ENCODE results near the gene NT5M.
A peak's percentile ranks its signal among the peaks of the same experiment; 100 is the strongest.
"Not testable (repeated sequence)": the region's sequence is repeated elsewhere in the genome, so short reads cannot be mapped to it uniquely, and the experiment has no call there.

NT5M gene

GRCh38 chr17:17297217-17297616 lies 6.0 kb upstream of the NT5M start:
- no peaks in the 10 kb centered on the region for H3K27me3 ChIP-seq (ENCODE audit: low read length)
- H3K4me2 ChIP-seq (ENCODE audit: low read depth, low read length, poor library complexity, severe bottlenecking), result no peak overlapping the region
- no peak overlapping the region for H3K4me3 ChIP-seq (ENCODE audit: insufficient read depth, low read length, poor library complexity, severe bottlenecking)
- no peak overlapping the region for H3K27ac ChIP-seq (ENCODE audit: low read depth, low read length)
- H3F3A ChIP-seq (ENCODE audit: insufficient read depth), result peaks cover 6% of the 10 kb centered on the region; the same call in 1 of the 2 replicates
- no peaks in the 10 kb centered on the region for H3K9me2 ChIP-seq (replicated peaks; ENCODE audit: insufficient read depth, low read length)
- H4K20me1 ChIP-seq (ENCODE audit: low read depth, low read length), result no peaks in the 10 kb centered on the region
- H3K9me3 ChIP-seq (ENCODE audit: insufficient read depth, low read length), result no peaks in the 10 kb centered on the region
- H3K36me3 ChIP-seq (ENCODE audit: low read length), result no peaks in the 10 kb centered on the region
- no peak overlapping the region for H2AFZ ChIP-seq (ENCODE audit: low read depth, low read length, severe bottlenecking)
- H3K79me2 ChIP-seq (ENCODE audit: insufficient read depth, low read length), result no peaks in the 10 kb centered on the region
- no peak overlapping the region for H3K9ac ChIP-seq (ENCODE audit: low read length)
- TF ChIP-seq, protein P1, sequence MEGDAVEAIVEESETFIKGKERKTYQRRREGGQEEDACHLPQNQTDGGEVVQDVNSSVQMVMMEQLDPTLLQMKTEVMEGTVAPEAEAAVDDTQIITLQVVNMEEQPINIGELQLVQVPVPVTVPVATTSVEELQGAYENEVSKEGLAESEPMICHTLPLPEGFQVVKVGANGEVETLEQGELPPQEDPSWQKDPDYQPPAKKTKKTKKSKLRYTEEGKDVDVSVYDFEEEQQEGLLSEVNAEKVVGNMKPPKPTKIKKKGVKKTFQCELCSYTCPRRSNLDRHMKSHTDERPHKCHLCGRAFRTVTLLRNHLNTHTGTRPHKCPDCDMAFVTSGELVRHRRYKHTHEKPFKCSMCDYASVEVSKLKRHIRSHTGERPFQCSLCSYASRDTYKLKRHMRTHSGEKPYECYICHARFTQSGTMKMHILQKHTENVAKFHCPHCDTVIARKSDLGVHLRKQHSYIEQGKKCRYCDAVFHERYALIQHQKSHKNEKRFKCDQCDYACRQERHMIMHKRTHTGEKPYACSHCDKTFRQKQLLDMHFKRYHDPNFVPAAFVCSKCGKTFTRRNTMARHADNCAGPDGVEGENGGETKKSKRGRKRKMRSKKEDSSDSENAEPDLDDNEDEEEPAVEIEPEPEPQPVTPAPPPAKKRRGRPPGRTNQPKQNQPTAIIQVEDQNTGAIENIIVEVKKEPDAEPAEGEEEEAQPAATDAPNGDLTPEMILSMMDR (IDR thresholded peaks at IDR 0.05; ENCODE audit: insufficient read depth, low read length, poor library complexity, severe bottlenecking), result no peak
- no peak for TF ChIP-seq EZH2phosphoT487 (conservative IDR thresholded peaks at IDR 0.05; ENCODE audit: low read length)

DNA sequence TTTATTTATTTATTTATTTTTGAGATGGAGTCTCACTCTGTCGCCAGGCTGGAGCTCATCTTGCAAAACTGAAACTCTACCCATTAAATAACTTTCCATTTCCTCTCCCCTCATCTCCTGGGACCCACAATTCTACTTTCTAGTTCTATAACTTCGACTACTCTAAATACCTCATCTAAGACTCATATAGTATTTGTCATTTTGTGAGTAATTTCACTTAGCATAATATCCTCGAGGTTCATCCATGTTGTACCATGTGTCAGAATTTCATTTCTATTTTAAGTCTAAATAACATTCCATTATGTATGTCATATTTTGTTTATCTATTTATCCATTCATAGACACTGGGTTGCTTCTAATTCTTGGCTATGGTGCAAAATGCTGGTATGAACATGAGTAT lies 5.1 kb upstream of the NT5M start:
- Histone ChIP-seq H3F3A (ENCODE audit: insufficient read depth) (peaks cover 8% of the 10 kb centered on the region; the same call in 1 of the 2 replicates), H3K27me3 (ENCODE audit: low read length) (no peaks in the 10 kb centered on the region), H3K4me2 (ENCODE audit: low read depth, low read length, poor library complexity, severe bottlenecking) (no peak overlapping the region)

GRCh38 chr17:17300624-17301568 lies 2.3 kb upstream of the NT5M start:
- TF ChIP-seq, protein P1 (IDR thresholded peaks at IDR 0.05; ENCODE audit: insufficient read depth, low read length, poor library complexity, severe bottlenecking), result no peak
- no peak for TF ChIP-seq EZH2phosphoT487 (conservative IDR thresholded peaks at IDR 0.05; ENCODE audit: low read length)
- peaks cover 6% of the 10 kb centered on the region; the same call in 1 of the 2 replicates for H3K79me2 ChIP-seq (ENCODE audit: insufficient read depth, low read length)
- H3K27ac ChIP-seq (ENCODE audit: low read depth, low read length), result peak overlapping the region; percentile 22; the same call in 1 of the 2 replicates
- H3K27me3 ChIP-seq (ENCODE audit: low read length), result no peaks in the 10 kb centered on the region
- H3K9ac ChIP-seq (ENCODE audit: low read length), result peak overlapping the region; percentile 53
- H3K4me3 ChIP-seq (ENCODE audit: insufficient read depth, low read length, poor library complexity, severe bottlenecking), result peak overlapping the region; percentile 39
- no peaks in the 10 kb centered on the region for H4K20me1 ChIP-seq (ENCODE audit: low read depth, low read length)
- peaks cover 31% of the 10 kb centered on the region for H3F3A ChIP-seq (ENCODE audit: insufficient read depth)
- peak overlapping the region; percentile 68 for H3K4me2 ChIP-seq (ENCODE audit: low read depth, low read length, poor library complexity, severe bottlenecking)
- H3K36me3 ChIP-seq (ENCODE audit: low read length), result no peaks in the 10 kb centered on the region
- H3K9me2 ChIP-seq (replicated peaks; ENCODE audit: insufficient read depth, low read length), result no peaks in the 10 kb centered on the region
- no peaks in the 10 kb centered on the region for H3K9me3 ChIP-seq (ENCODE audit: insufficient read depth, low read length)
- H2AFZ ChIP-seq (ENCODE audit: low read depth, low read length, severe bottlenecking), result peak overlapping the region; percentile 91

More for the DNA sequence above, 5.1 kb upstream of the NT5M start:
- Histone ChIP-seq H3K9me2 (replicated peaks; ENCODE audit: insufficient read depth, low read length) (no peaks in the 10 kb centered on the region), H3K27ac (ENCODE audit: low read depth, low read length) (no peak overlapping the region), H3K36me3 (ENCODE audit: low read length) (no peaks in the 10 kb centered on the region), H3K9me3 (ENCODE audit: insufficient read depth, low read length) (no peaks in the 10 kb centered on the region), H3K79me2 (ENCODE audit: insufficient read depth, low read length) (no peaks in the 10 kb centered on the region), H4K20me1 (ENCODE audit: low read depth, low read length) (no peaks in the 10 kb centered on the region), H3K9ac (ENCODE audit: low read length) (no peak overlapping the region), H3K4me3 (ENCODE audit: insufficient read depth, low read length, poor library complexity, severe bottlenecking) (no peak overlapping the region), H2AFZ (ENCODE audit: low read depth, low read length, severe bottlenecking) (no peak overlapping the region)
- TF ChIP-seq EZH2phosphoT487 (conservative IDR thresholded peaks at IDR 0.05; ENCODE audit: low read length), result no peak
- TF ChIP-seq, protein P1 (IDR thresholded peaks at IDR 0.05; ENCODE audit: insufficient read depth, low read length, poor library complexity, severe bottlenecking), result no peak

GRCh38 chr17:17301659-17302058 lies 1.5 kb upstream of the NT5M start:
- not testable (repeated sequence) for H3K79me2 ChIP-seq (ENCODE audit: insufficient read depth, low read length); H3K4me2 ChIP-seq (ENCODE audit: low read depth, low read length, poor library complexity, severe bottlenecking); H3K9me2 ChIP-seq (replicated peaks; ENCODE audit: insufficient read depth, low read length); H3K4me3 ChIP-seq (ENCODE audit: insufficient read depth, low read length, poor library complexity, severe bottlenecking); H3K9ac ChIP-seq (ENCODE audit: low read length); H3K27ac ChIP-seq (ENCODE audit: low read depth, low read length); H3K36me3 ChIP-seq (ENCODE audit: low read length); H3K27me3 ChIP-seq (ENCODE audit: low read length); H3K9me3 ChIP-seq (ENCODE audit: insufficient read depth, low read length); H2AFZ ChIP-seq (ENCODE audit: low read depth, low read length, severe bottlenecking); H4K20me1 ChIP-seq (ENCODE audit: low read depth, low read length)
- peaks cover 32% of the 10 kb centered on the region for H3F3A ChIP-seq (ENCODE audit: insufficient read depth)
